ENCODE data around the gene CCDC188.

Gene CCDC188

DNA sequence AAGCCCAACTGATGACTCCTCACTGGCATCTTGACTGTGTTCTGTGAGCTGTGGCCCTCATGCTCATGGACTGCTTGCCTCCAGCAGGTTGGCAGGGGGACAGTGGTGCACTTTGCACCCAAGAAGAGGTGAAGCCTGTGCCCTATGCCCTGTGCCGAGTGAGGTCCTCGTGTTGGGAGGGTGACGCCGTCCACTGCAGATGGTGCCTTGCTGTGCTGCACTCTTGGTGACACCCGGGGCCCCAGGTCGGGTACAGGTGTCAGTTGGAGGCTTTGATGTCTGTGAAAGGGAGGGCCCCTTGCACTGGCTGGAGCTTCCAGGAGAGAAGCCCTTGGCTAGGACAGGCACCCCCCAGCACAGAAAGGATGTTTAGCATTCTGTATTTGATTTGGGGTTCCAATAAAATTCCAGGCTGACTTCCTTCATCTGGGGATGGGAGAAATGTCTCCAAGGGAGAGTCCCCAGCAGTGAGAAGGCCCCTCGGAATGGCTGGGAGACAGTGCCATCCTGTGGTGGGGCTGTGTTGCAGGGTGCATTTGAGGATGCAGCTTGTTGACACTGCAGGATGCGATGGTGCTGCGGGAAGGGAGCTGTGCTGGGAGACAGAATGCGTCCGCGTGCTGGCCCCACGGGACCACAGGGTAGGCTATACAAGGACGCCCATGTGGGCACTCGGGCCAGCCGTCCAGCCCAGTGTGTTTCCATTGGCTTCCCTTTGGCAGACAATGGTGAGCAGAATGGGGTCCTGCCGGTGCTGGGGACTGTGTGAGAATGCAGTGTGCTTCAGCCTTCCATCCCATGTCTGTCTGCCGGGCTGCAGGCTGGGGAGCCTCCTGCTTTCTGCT, 21.7 kb downstream of the CCDC188 start:
- H3K36me3 ChIP-seq (ENCODE audit: control insufficient read depth, low read length), result peaks cover 48% of the 10 kb centered on the region
- H3K4me1 ChIP-seq (ENCODE audit: control insufficient read depth, low read length), result peaks cover 9% of the 10 kb centered on the region; the same call in 1 of the 2 replicates
- no peaks in the 10 kb centered on the region for H3K9me3 ChIP-seq (ENCODE audit: control insufficient read depth, insufficient read depth, low read length)
- peaks cover 3% of the 10 kb centered on the region; the same call in 1 of the 2 replicates for H4K20me1 ChIP-seq (ENCODE audit: control insufficient read depth, insufficient read depth, low read depth, low read length)
- peaks cover 5% of the 10 kb centered on the region for H3K79me2 ChIP-seq (ENCODE audit: control insufficient read depth, low read length)
- H3F3A ChIP-seq (ENCODE audit: control insufficient read depth, insufficient read depth), result peaks cover 31% of the 10 kb centered on the region
- no peak for TF ChIP-seq EZH2phosphoT487 (IDR thresholded peaks at IDR 0.05; ENCODE audit: borderline replicate concordance, low read length)
- TF ChIP-seq, protein P1, sequence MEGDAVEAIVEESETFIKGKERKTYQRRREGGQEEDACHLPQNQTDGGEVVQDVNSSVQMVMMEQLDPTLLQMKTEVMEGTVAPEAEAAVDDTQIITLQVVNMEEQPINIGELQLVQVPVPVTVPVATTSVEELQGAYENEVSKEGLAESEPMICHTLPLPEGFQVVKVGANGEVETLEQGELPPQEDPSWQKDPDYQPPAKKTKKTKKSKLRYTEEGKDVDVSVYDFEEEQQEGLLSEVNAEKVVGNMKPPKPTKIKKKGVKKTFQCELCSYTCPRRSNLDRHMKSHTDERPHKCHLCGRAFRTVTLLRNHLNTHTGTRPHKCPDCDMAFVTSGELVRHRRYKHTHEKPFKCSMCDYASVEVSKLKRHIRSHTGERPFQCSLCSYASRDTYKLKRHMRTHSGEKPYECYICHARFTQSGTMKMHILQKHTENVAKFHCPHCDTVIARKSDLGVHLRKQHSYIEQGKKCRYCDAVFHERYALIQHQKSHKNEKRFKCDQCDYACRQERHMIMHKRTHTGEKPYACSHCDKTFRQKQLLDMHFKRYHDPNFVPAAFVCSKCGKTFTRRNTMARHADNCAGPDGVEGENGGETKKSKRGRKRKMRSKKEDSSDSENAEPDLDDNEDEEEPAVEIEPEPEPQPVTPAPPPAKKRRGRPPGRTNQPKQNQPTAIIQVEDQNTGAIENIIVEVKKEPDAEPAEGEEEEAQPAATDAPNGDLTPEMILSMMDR (IDR thresholded peaks at IDR 0.05; ENCODE audit: low read depth, low read length, poor library complexity, severe bottlenecking), result peak; percentile 70
- no peaks in the 10 kb centered on the region for H3K9me2 ChIP-seq (replicated peaks; ENCODE audit: control insufficient read depth, low read length)
- H3K4me3 ChIP-seq (ENCODE audit: low read length), result no peak overlapping the region
- no peak overlapping the region for H3K4me2 ChIP-seq (ENCODE audit: low read length)
- H3K27ac ChIP-seq (ENCODE audit: low read depth, low read length), result no peak overlapping the region
- peaks cover 24% of the 10 kb centered on the region for H3K27me3 ChIP-seq (ENCODE audit: control insufficient read depth, low read length)

DNA sequence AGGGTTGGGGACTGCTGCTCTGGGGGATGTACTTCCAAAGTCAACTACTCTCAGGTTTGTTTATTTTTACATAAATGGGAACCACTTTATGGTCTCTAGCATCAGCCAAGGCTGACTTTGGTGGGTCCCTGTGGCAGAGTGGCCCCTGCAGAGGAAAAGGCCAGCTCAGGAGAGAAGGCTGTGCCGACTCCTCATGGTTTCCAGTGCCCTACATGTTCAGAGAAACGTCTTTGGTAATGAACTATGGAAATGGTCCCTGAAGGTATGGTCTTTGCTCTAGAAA, 22.3 kb downstream of the CCDC188 start:
- peaks cover 5% of the 10 kb centered on the region; the same call in 1 of the 2 replicates for H4K20me1 ChIP-seq (ENCODE audit: control insufficient read depth, insufficient read depth, low read depth, low read length)
- peaks cover 31% of the 10 kb centered on the region for H3F3A ChIP-seq (ENCODE audit: control insufficient read depth, insufficient read depth)
- peaks cover 10% of the 10 kb centered on the region for H3K79me2 ChIP-seq (ENCODE audit: control insufficient read depth, low read length)
- no peaks in the 10 kb centered on the region for H3K9me3 ChIP-seq (ENCODE audit: control insufficient read depth, insufficient read depth, low read length)
- H3K4me3 ChIP-seq (ENCODE audit: low read length), result no peak overlapping the region
- H3K27ac ChIP-seq (ENCODE audit: low read depth, low read length), result no peak overlapping the region
- no peaks in the 10 kb centered on the region for H3K9me2 ChIP-seq (replicated peaks; ENCODE audit: control insufficient read depth, low read length)
- peaks cover 54% of the 10 kb centered on the region for H3K36me3 ChIP-seq (ENCODE audit: control insufficient read depth, low read length)
- peaks cover 24% of the 10 kb centered on the region for H3K27me3 ChIP-seq (ENCODE audit: control insufficient read depth, low read length)
- H3K4me2 ChIP-seq (ENCODE audit: low read length), result no peak overlapping the region
- TF ChIP-seq EZH2phosphoT487 (IDR thresholded peaks at IDR 0.05; ENCODE audit: borderline replicate concordance, low read length), result no peak
- H3K4me1 ChIP-seq (ENCODE audit: control insufficient read depth, low read length), result peaks cover 9% of the 10 kb centered on the region; the same call in 1 of the 2 replicates

DNA sequence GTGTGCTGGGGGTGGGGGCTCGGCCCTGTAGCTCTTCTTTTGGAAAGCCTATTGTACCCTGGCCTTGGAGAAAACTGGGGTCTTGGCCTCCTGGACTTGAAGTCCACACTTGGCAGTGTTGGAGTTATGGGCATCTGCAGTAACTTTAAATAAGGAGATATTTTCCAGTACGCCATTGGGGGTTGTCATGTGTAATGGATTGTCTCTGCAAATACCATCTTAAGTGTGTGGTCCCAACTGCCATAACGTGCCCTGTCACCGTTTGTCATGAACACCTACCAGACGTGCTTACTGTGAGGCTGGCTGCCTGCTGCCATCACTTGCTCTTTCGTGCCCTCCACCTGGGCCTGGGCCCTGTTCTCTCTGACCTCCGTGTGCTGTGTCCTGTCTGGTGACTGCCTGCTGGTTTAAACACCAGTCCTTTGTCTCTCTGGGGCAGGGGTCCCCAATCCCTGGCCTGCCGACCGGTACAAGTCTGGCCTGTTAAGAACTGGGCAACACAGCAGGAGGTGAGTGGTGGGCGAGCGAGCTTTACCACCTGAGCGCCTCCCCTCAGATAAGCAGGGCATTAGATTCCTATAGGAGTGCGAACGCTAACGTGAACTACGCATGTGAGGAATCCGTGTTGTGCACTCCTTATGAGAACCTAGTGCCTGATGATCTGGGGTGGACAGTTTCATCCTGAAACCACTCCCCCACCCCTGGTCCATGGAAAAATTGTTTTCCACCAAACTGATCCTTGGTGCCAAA, 22.8 kb downstream of the CCDC188 start:
- Histone ChIP-seq H3K9me2 (replicated peaks; ENCODE audit: control insufficient read depth, low read length) (no peaks in the 10 kb centered on the region), H3K4me1 (ENCODE audit: control insufficient read depth, low read length) (peaks cover 9% of the 10 kb centered on the region; the same call in 1 of the 2 replicates), H3K36me3 (ENCODE audit: control insufficient read depth, low read length) (peaks cover 57% of the 10 kb centered on the region), H3K27ac (ENCODE audit: low read depth, low read length) (no peak overlapping the region), H3F3A (ENCODE audit: control insufficient read depth, insufficient read depth) (peaks cover 31% of the 10 kb centered on the region), H3K9me3 (ENCODE audit: control insufficient read depth, insufficient read depth, low read length) (no peaks in the 10 kb centered on the region), H3K4me3 (ENCODE audit: low read length) (no peak overlapping the region), H3K79me2 (ENCODE audit: control insufficient read depth, low read length) (peaks cover 14% of the 10 kb centered on the region), H3K27me3 (ENCODE audit: control insufficient read depth, low read length) (peaks cover 24% of the 10 kb centered on the region), H3K4me2 (ENCODE audit: low read length) (no peak overlapping the region), H4K20me1 (ENCODE audit: control insufficient read depth, insufficient read depth, low read depth, low read length) (peaks cover 7% of the 10 kb centered on the region; the same call in 1 of the 2 replicates)
- TF ChIP-seq, protein P1 (IDR thresholded peaks at IDR 0.05; ENCODE audit: low read depth, low read length, poor library complexity, severe bottlenecking), result no peak
- no peak for TF ChIP-seq EZH2phosphoT487 (IDR thresholded peaks at IDR 0.05; ENCODE audit: borderline replicate concordance, low read length)

All from DOHH2 (cell line).